ENCODE data around the gene TSPAN6. TPM values are rescaled to one million over a fixed set of nuclear protein-coding genes. Genes with fewer than 3 reads are reported as not detected.

TSPAN6 gene
- total and polyA plus RNA-seq, 4 donors: 42.6 to 97.6 (median 54.6) TPM

DNA sequence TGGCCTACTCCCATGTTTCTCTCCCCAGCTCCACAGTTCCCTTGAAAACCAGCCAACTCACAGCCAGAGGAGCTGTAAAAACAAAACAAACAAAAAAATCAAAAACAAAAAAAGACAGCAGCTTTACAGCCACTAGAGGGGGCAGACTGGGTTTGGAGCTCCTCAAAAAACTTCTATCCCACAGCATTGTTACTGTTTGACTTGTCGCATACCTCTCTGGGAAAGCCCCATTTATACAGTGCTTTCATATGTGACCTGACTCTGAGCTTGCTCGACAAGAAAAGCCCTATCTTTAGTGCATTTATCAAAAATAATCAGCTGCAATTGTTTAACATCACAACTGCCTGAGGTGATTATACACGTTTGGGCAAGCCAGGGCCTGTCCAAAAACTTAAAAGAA is 21.6 kb downstream of the TSPAN6 start:
- Histone ChIP-seq H3K27ac (ENCODE audit: low read depth in 1 of 2, low read length in 2 of 2) (no peak overlapping the region), H3K27me3 (ENCODE audit: control insufficient read depth in 4 of 4, insufficient read depth in 4 of 4, low read length in 3 of 4) (no peaks in the 10 kb centered on the region), H3K36me3 (ENCODE audit: control insufficient read depth in 4 of 4, insufficient read depth in 3 of 4, low read depth in 1 of 4, low read length in 3 of 4) (no peaks in the 10 kb centered on the region), H3K4me1 (ENCODE audit: control insufficient read depth in 4 of 4, insufficient read depth in 4 of 4, low read length in 3 of 4) (no peaks in the 10 kb centered on the region), H3K9ac (ENCODE audit: low read depth in 1 of 2, low read length in 2 of 2) (no peak overlapping the region), H3K9me3 (ENCODE audit: control insufficient read depth in 4 of 4, low read length in 3 of 4) (no peaks in the 10 kb centered on the region), H3K4me3 (ENCODE audit: low read depth in 1 of 3, low read length in 3 of 3) (no peak overlapping the region)
- TF ChIP-seq HNF4A (conservative IDR thresholded peaks at IDR 0.05): no peak
- TF ChIP-seq RAD21 (IDR thresholded peaks at IDR 0.05): peak; percentile 68 to 79
- TF ChIP-seq SP1 (IDR thresholded peaks at IDR 0.05): peak; percentile 14
- no peak for TF ChIP-seq TAF1 (conservative IDR thresholded peaks at IDR 0.05)
- TF ChIP-seq, protein P1, sequence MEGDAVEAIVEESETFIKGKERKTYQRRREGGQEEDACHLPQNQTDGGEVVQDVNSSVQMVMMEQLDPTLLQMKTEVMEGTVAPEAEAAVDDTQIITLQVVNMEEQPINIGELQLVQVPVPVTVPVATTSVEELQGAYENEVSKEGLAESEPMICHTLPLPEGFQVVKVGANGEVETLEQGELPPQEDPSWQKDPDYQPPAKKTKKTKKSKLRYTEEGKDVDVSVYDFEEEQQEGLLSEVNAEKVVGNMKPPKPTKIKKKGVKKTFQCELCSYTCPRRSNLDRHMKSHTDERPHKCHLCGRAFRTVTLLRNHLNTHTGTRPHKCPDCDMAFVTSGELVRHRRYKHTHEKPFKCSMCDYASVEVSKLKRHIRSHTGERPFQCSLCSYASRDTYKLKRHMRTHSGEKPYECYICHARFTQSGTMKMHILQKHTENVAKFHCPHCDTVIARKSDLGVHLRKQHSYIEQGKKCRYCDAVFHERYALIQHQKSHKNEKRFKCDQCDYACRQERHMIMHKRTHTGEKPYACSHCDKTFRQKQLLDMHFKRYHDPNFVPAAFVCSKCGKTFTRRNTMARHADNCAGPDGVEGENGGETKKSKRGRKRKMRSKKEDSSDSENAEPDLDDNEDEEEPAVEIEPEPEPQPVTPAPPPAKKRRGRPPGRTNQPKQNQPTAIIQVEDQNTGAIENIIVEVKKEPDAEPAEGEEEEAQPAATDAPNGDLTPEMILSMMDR (IDR thresholded peaks at IDR 0.05; ENCODE audit: low read depth, low read length, missing input control): peak; percentile 49
- DNase-seq (ENCODE audit: low spot score): no peak
- WGBS: 11% methylated on average over 3 of the region's 3 CpGs

DNA sequence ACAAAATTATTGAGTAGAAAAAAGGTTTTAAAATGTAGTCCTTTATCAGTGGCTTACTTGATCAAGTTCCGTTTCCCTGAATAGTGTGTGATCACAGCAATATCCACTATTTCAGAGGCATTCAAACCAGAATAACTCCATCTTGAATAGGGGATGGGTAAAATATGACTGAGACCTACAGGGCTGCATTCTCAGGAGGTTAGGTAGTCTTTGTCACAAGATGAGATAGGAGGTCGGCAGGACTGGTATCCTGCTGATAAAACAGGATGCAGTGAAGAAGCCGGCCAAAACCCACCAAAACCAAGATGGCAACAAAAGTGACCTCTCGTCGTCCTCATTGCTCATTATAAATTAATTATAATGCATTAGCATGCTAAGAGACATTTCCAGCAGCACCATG is 24.7 kb downstream of the TSPAN6 start:
- 89% methylated on average over 5 of the region's 5 CpGs for WGBS
- H3K27me3 ChIP-seq (ENCODE audit: control insufficient read depth in 4 of 4, insufficient read depth in 4 of 4, low read length in 3 of 4): peaks cover 0 to 2% (median 0%) of the 10 kb centered on the region in 4 donors

GRCh38 chrX:100609591-100609990 is 27.0 kb downstream of the TSPAN6 start:
- H3K27ac ChIP-seq (ENCODE audit: low read depth in 1 of 2, low read length in 2 of 2): no peak overlapping the region
- DNase-seq (ENCODE audit: low spot score): no peak
- WGBS: 43% methylated on average over 1 of the region's 1 CpG
- H3K9me3 ChIP-seq (ENCODE audit: control insufficient read depth in 4 of 4, low read length in 3 of 4): no peaks in the 10 kb centered on the region
- H3K27me3 ChIP-seq (ENCODE audit: control insufficient read depth in 4 of 4, insufficient read depth in 4 of 4, low read length in 3 of 4): peaks cover 0 to 2% (median 0%) of the 10 kb centered on the region in 4 donors
- H3K36me3 ChIP-seq (ENCODE audit: control insufficient read depth in 4 of 4, insufficient read depth in 3 of 4, low read depth in 1 of 4, low read length in 3 of 4): no peaks in the 10 kb centered on the region
- H3K4me3 ChIP-seq (ENCODE audit: low read depth in 1 of 3, low read length in 3 of 3): no peak overlapping the region
- H3K9ac ChIP-seq (ENCODE audit: low read depth in 1 of 2, low read length in 2 of 2): no peak overlapping the region
- no peaks in the 10 kb centered on the region for H3K4me1 ChIP-seq (ENCODE audit: control insufficient read depth in 4 of 4, insufficient read depth in 4 of 4, low read length in 3 of 4)
- TF ChIP-seq, protein P1 (IDR thresholded peaks at IDR 0.05; ENCODE audit: low read depth, low read length, missing input control): peak; percentile 8
- TF ChIP-seq EGR1 (IDR thresholded peaks at IDR 0.05; ENCODE audit: low read depth in 2 of 2) (no peak), RAD21 (IDR thresholded peaks at IDR 0.05) (peak in 1 of 2 donors; percentile 21), HNF4A (conservative IDR thresholded peaks at IDR 0.05) (no peak), YY1 (IDR thresholded peaks at IDR 0.05) (no peak), ATF3 (IDR thresholded peaks at IDR 0.05) (no peak), JUND (IDR thresholded peaks at IDR 0.05) (no peak), NR2F2 (IDR thresholded peaks at IDR 0.05) (no peak), TAF1 (conservative IDR thresholded peaks at IDR 0.05) (no peak)
- TF ChIP-seq, protein P2, sequence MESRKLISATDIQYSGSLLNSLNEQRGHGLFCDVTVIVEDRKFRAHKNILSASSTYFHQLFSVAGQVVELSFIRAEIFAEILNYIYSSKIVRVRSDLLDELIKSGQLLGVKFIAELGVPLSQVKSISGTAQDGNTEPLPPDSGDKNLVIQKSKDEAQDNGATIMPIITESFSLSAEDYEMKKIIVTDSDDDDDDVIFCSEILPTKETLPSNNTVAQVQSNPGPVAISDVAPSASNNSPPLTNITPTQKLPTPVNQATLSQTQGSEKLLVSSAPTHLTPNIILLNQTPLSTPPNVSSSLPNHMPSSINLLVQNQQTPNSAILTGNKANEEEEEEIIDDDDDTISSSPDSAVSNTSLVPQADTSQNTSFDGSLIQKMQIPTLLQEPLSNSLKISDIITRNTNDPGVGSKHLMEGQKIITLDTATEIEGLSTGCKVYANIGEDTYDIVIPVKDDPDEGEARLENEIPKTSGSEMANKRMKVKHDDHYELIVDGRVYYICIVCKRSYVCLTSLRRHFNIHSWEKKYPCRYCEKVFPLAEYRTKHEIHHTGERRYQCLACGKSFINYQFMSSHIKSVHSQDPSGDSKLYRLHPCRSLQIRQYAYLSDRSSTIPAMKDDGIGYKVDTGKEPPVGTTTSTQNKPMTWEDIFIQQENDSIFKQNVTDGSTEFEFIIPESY (IDR thresholded peaks at IDR 0.05): no peak

More for the DNA sequence above, 24.7 kb downstream of the TSPAN6 start:
- no peak for TF ChIP-seq YY1 (IDR thresholded peaks at IDR 0.05)
- TF ChIP-seq, protein P1 (IDR thresholded peaks at IDR 0.05; ENCODE audit: low read depth, low read length, missing input control): no peak
- TF ChIP-seq, protein P2 (IDR thresholded peaks at IDR 0.05): no peak
- no peak for TF ChIP-seq JUND (IDR thresholded peaks at IDR 0.05)
- TF ChIP-seq HNF4G (IDR thresholded peaks at IDR 0.05): no peak
- no peak for TF ChIP-seq GABPA (IDR thresholded peaks at IDR 0.05 in 1 of 2, conservative IDR thresholded peaks at IDR 0.05 in 1 of 2)
- Histone ChIP-seq H3K9ac (ENCODE audit: low read depth in 1 of 2, low read length in 2 of 2) (no peak overlapping the region), H3K36me3 (ENCODE audit: control insufficient read depth in 4 of 4, insufficient read depth in 3 of 4, low read depth in 1 of 4, low read length in 3 of 4) (no peaks in the 10 kb centered on the region), H3K4me1 (ENCODE audit: control insufficient read depth in 4 of 4, insufficient read depth in 4 of 4, low read length in 3 of 4) (no peaks in the 10 kb centered on the region), H3K9me3 (ENCODE audit: control insufficient read depth in 4 of 4, low read length in 3 of 4) (no peaks in the 10 kb centered on the region), H3K27ac (ENCODE audit: low read depth in 1 of 2, low read length in 2 of 2) (no peak overlapping the region), H3K4me3 (ENCODE audit: low read depth in 1 of 3, low read length in 3 of 3) (no peak overlapping the region)
- DNase-seq (ENCODE audit: low spot score): no peak

All from liver (tissue), 9 donors.